Heart left ventricle (tissue), 16 donors: ENCODE data around the gene GRB2. TPM values are rescaled to one million over a fixed set of nuclear protein-coding genes. Genes with fewer than 3 reads are reported as not detected.

Experiments
- ATAC-seq, 4 donors: fragments of 200-7000 bp; cut with Tn5 transposase; one replicate each; pipeline ENCODE4 v1.9.1; 2020 to 2022; ENCODE audit warnings: moderate library complexity in 4 of 4, mild to moderate bottlenecking in 3 of 4, moderate number of reproducible peaks in 1 of 4
- DNase-seq, 5 donors: peaks; one replicate each; pipeline ENCODE4 v3.0.0-alpha.2; 2020
- H3K27ac ChIP-seq, 12 donors: fragments of 200-600 bp; sonication (generic) in 4 of 12; one replicate each; pipeline versions ENCODE4 v1.5.0 to v1.8.0; 2016 to 2022; ENCODE audit warnings: mild to moderate bottlenecking in 2 of 12
- H3K27me3 ChIP-seq, 9 donors: fragments of 200-600 bp; sonication (generic) in 2 of 9; one replicate each; pipeline versions ENCODE4 v1.5.1 to v1.8.0; 2016 to 2022; ENCODE audit warnings: mild to moderate bottlenecking in 3 of 9
- H3K36me3 ChIP-seq, 9 donors: fragments of 200-600 bp; sonication (generic) in 2 of 9; one replicate each; pipeline versions ENCODE4 v1.5.0 to v1.8.0; 2018 to 2022; ENCODE audit warnings: mild to moderate bottlenecking in 2 of 9
- H3K4me1 ChIP-seq, 12 donors: fragments of 200-600 bp; sonication (generic) in 4 of 12; one replicate each; pipeline versions ENCODE4 v1.5.0 to v1.8.0; 2016 to 2022; ENCODE audit warnings: mild to moderate bottlenecking in 3 of 12
- H3K4me3 ChIP-seq, 12 donors: fragments of 200-600 bp; sonication (generic) in 4 of 12; one replicate each; pipeline versions ENCODE4 v1.5.0 to v1.8.0; 2017 to 2022; ENCODE audit warnings: mild to moderate bottlenecking in 9 of 12, moderate library complexity in 4 of 12
- H3K9me3 ChIP-seq, 12 donors: fragments of 200-600 bp; sonication (generic) in 4 of 12; one replicate each; pipeline versions ENCODE4 v1.5.0 to v1.8.0; 2016 to 2022; ENCODE audit warnings: mild to moderate bottlenecking in 1 of 12
- CTCF ChIP-seq, 12 donors: fragments of 200-600 bp; sonication (generic) in 4 of 12; IDR thresholded peaks; one replicate each; pipeline versions ENCODE4 v1.5.0 to v1.8.0; 2018 to 2022; ENCODE audit warnings: antibody characterized with exemption in 12 of 12, mild to moderate bottlenecking in 5 of 12
- POLR2A ChIP-seq, 2 donors: fragments of 450-650 bp; IDR thresholded peaks; one replicate each; pipeline ENCODE4 v1.6.1; 2017; ENCODE audit warnings: antibody characterized with exemption in 2 of 2, mild to moderate bottlenecking in 2 of 2, moderate library complexity in 2 of 2
- WGBS, 4 donors: extraction: QIAGEN DNeasy Blood & Tissue Kit in 2 of 4; methylation state at CpG; one replicate each; pipeline versions ENCODE4 v1.1.5 to v1.1.7; 2013 to 2018; 5-methylcytosine and 5-hydroxymethylcytosine counted together
- intact Hi-C, 10 donors: fragments of 100-400 bp; cut with DNase I; formaldehyde crosslinking; loops; one replicate each; pipeline versions ENCODE4 v1.11.1 to v1.14.2; 2022
- polyA plus RNA-seq, 2 donors: library from polyadenylated mRNA; stranded (reverse); fragments of 200-250 nt; gene quantifications; one replicate each; pipeline ENCODE4 v1.2.3, GENCODE V29; 2013
- total RNA-seq, 9 donors: library from RNA; depleted of rRNA in 2 of 9; stranded (reverse); fragments of >200 nt in 2 of 9; fragmentation: NEBNext Ultra II Directional in 3 of 9; extraction: Animal tissue kit (Norgen Biotek cat#: 25700) in 3 of 9; gene quantifications; one replicate each; pipeline versions ENCODE4 v1.1.0 to v1.2.4, GENCODE V29; 2016 to 2023
- donor health status: ischemic (EF 13 %, LVEDD 7.1; RV severe dilation, severe dysfunction).
- donor health status: healthy with polysubstance abuse.
- donor health status: DM: no; HTN: yes; CAD: no.
- donor health status: DM: no; HTN: no; CAD: no.
- donor health status: ischemic (EF 25% LVEDD 6.9; RV normal size, moderate dysfunction).
- donor health status: ischemic (EF 25% LVEDD 5.7; RV mildly dilated, moderate dysfunction).
- donor health status: healthy.
- donor health status: DM: yes; HTN: yes; CAD: no.
- donor health status: ischemic (EF 35%, LVEDD 5.7; RV mildly dilated, moderate dysfunction).
- donor health status: nonischemic (EF 11% LVEDD 7.7; RV severe dilation, severe dysfunction).
- donor health status: DM: yes; HTN: yes; CAD: no.
- donor health status: PGD.
- donor health status: ischemic (EF 29% LVEDD 5.4; RV normal size, mild dysfunction).
- donor health status: nonischemic (EF 23%, LVEDD 6.1; RV moderate dilation, normal function).

GRB2 gene
- total and polyA plus RNA-seq, 11 donors, result 24.5 to 145 (median 67.7) TPM

- TF ChIP-seq CTCF (IDR thresholded peaks at IDR 0.05) (no peak), POLR2A (IDR thresholded peaks at IDR 0.05) (no peak)
- Histone ChIP-seq H3K27me3 (no peaks in the 10 kb centered on the region), H3K36me3 (peaks cover 0 to 8% (median 0%) of the 10 kb centered on the region in 9 donors), H3K4me3 (no peak overlapping the region), H3K4me1 (peaks cover 0 to 85% (median 22%) of the 10 kb centered on the region in 12 donors), H3K9me3 (no peaks in the 10 kb centered on the region), H3K27ac (no peak overlapping the region)
- ATAC-seq (no peak), DNase-seq (no peak)
- intact Hi-C loops, result loop anchor here in 1 of 10 donors (10.0 kb wide), 1 partner anchor 116 kb away; the partner anchor contains the start of gene SLC25A19
- 95 to 96% (median 96%) methylated on average over 8 of the region's 8 CpGs for WGBS, 4 donors
Observed at GRCh38 chr17:75400326-75400939, 5.0 kb downstream of the GRB2 start.

GRCh38 chr17:75398279-75398678 is 7.2 kb downstream of the GRB2 start:
- Histone ChIP-seq H3K36me3 (peaks cover 0 to 9% (median 0%) of the 10 kb centered on the region in 9 donors), H3K4me3 (peak overlapping the region in 1 of 12 donors; percentile 0), H3K27me3 (no peaks in the 10 kb centered on the region), H3K9me3 (no peaks in the 10 kb centered on the region), H3K4me1 (peaks cover 0 to 93% (median 28%) of the 10 kb centered on the region in 12 donors), H3K27ac (no peak overlapping the region)
- no peak for DNase-seq
- intact Hi-C loops, result no loop called here
- WGBS, 4 donors, result 88 to 97% (median 96%) methylated on average over 4 of the region's 4 CpGs
- no peak for TF ChIP-seq POLR2A (IDR thresholded peaks at IDR 0.05)
- TF ChIP-seq CTCF (IDR thresholded peaks at IDR 0.05), result no peak
- no peak for ATAC-seq

GRCh38 chr17:75397217-75397616 is 8.3 kb downstream of the GRB2 start:
- DNase-seq, result no peak
- no peak overlapping the region for H3K4me3 ChIP-seq
- WGBS, 4 donors, result 69 to 81% (median 74%) methylated on average over 1 of the region's 1 CpG
- peaks cover 0 to 94% (median 31%) of the 10 kb centered on the region in 12 donors for H3K4me1 ChIP-seq
- intact Hi-C loops, result no loop called here
- no peaks in the 10 kb centered on the region for H3K9me3 ChIP-seq
- H3K36me3 ChIP-seq, result peaks cover 0 to 20% (median 0%) of the 10 kb centered on the region in 9 donors
- no peak for TF ChIP-seq CTCF (IDR thresholded peaks at IDR 0.05)
- no peak for TF ChIP-seq POLR2A (IDR thresholded peaks at IDR 0.05)
- no peaks in the 10 kb centered on the region for H3K27me3 ChIP-seq
- H3K27ac ChIP-seq, result no peak overlapping the region
- ATAC-seq, result no peak

GRCh38 chr17:75396796-75397195 is 8.7 kb downstream of the GRB2 start:
- Histone ChIP-seq H3K27ac (peak overlapping the region in 2 of 12 donors; percentile 32 to 88), H3K9me3 (no peaks in the 10 kb centered on the region), H3K4me3 (no peak overlapping the region), H3K4me1 (peaks cover 0 to 94% (median 29%) of the 10 kb centered on the region in 12 donors), H3K27me3 (no peaks in the 10 kb centered on the region), H3K36me3 (peaks cover 0 to 24% (median 0%) of the 10 kb centered on the region in 9 donors)
- 52 to 68% (median 56%) methylated on average over 2 of the region's 2 CpGs for WGBS, 4 donors
- DNase-seq, result no peak
- TF ChIP-seq CTCF (IDR thresholded peaks at IDR 0.05) (no peak), POLR2A (IDR thresholded peaks at IDR 0.05) (no peak)
- no peak for ATAC-seq
- intact Hi-C loops, result no loop called here
